GM18909 (cell line): ENCODE data around the gene CA7.

Experiments
- ATAC-seq: cut with Tn5 transposase; IDR thresholded peaks from one replicate; pipeline ENCODE4 v1.9.1; 2021; ENCODE audit warnings: mild to moderate bottlenecking; ENCODE audit not compliant: unreplicated experiment, poor library complexity

The CA7 gene

GRCh38 chr16:66844342-66845079, at the start of gene CA7:
CA7 (plus strand) TSS chr16:66844414; CDS start chr16:66844488, 74 bp downstream.
- ATAC-seq: no peak

- no peak for ATAC-seq
Measured at GRCh38 chr16:66798161-66798560, 46.1 kb upstream of the CA7 start.

GRCh38 chr16:66800856-66801255, 43.4 kb upstream of the CA7 start:
- ATAC-seq: no peak

GRCh38 chr16:66801320-66802105, 42.7 kb upstream of the CA7 start, which contains the start of gene TERB1:
TERB1 (minus strand) TSS chr16:66801584; CDS start chr16:66796798, 4,786 bp downstream.
- ATAC-seq: no peak

GRCh38 chr16:66802159-66802558, 42.1 kb upstream of the CA7 start:
- ATAC-seq: no peak

GRCh38 chr16:66809765-66810164, 34.4 kb upstream of the CA7 start:
- no peak for ATAC-seq

GRCh38 chr16:66810391-66810790, 33.8 kb upstream of the CA7 start:
- no peak for ATAC-seq

- no peak for ATAC-seq
Measured at GRCh38 chr16:66811043-66811442, 33.2 kb upstream of the CA7 start.

- ATAC-seq: no peak
Measured at GRCh38 chr16:66814734-66815133, 29.5 kb upstream of the CA7 start.

GRCh38 chr16:66824006-66824405, 20.2 kb upstream of the CA7 start:
- ATAC-seq: no peak

- peak; percentile 89 for ATAC-seq
Measured at GRCh38 chr16:66830422-66831404, 13.5 kb upstream of the CA7 start, which contains the start of gene NAE1. NAE1 (minus strand) TSS chr16:66830976; CDS start chr16:66830899, 77 bp downstream.

- ATAC-seq: no peak
Measured at GRCh38 chr16:66832190-66832589, 12.0 kb upstream of the CA7 start.

GRCh38 chr16:66832661-66833305, 11.4 kb upstream of the CA7 start:
- no peak for ATAC-seq

GRCh38 chr16:66834746-66835145, 9.5 kb upstream of the CA7 start:
- no peak for ATAC-seq

- no peak for ATAC-seq
Measured at GRCh38 chr16:66840883-66841282, 3.3 kb upstream of the CA7 start.

GRCh38 chr16:66841366-66841765, 2.8 kb upstream of the CA7 start:
- ATAC-seq: no peak

GRCh38 chr16:66842765-66843164, 1.4 kb upstream of the CA7 start:
- no peak for ATAC-seq

- ATAC-seq: no peak
Measured at GRCh38 chr16:66843191-66843590, 1.0 kb upstream of the CA7 start.

- no peak for ATAC-seq
Measured at GRCh38 chr16:66844009-66844341, 239 bp upstream of the CA7 start.

GRCh38 chr16:66845080-66845410, 831 bp downstream of the CA7 start:
- ATAC-seq: no peak
